MM.1S (cell line): ENCODE data around the gene TIPRL.
"Not testable (repeated sequence)": the region's sequence is repeated elsewhere in the genome, so short reads cannot be mapped to it uniquely, and the experiment has no call there.

Experiments
- DNase-seq: peaks from one replicate; pipeline ENCODE4 v3.0.0-alpha.2; 2015
- H2AFZ ChIP-seq: fragments of 300-600 bp; sonication (generic); 2 replicates; pipeline ENCODE4 v1.6.0; 2016; ENCODE audit warnings: antibody characterized with exemption, low read length
- H3F3A ChIP-seq: fragments of 300-600 bp; sonication (generic); 2 replicates; pipeline ENCODE4 v1.6.1; 2016; ENCODE audit warnings: mild to moderate bottlenecking, antibody characterized with exemption, low read length, moderate library complexity, mixed read lengths; ENCODE audit not compliant: insufficient read depth
- H3K27ac ChIP-seq: fragments of 300-600 bp; sonication (generic); 2 replicates; pipeline ENCODE4 v1.5.1; 2016; ENCODE audit warnings: mild to moderate bottlenecking, low read length
- H3K27me3 ChIP-seq: fragments of 300-600 bp; sonication (generic); replicated peaks from 2 replicates; pipeline ENCODE4 v1.6.0; 2016; ENCODE audit warnings: low read length; ENCODE audit not compliant: insufficient read depth
- H3K36me3 ChIP-seq: fragments of 300-600 bp; sonication (generic); replicated peaks from 2 replicates; pipeline ENCODE4 v1.6.1; 2016; ENCODE audit warnings: mild to moderate bottlenecking, low read length, mixed read lengths; ENCODE audit not compliant: insufficient read depth
- H3K4me1 ChIP-seq: fragments of 300-600 bp; sonication (generic); 2 replicates; pipeline ENCODE4 v1.6.1; 2016; ENCODE audit warnings: low read length, mixed read lengths
- H3K4me2 ChIP-seq: fragments of 300-600 bp; sonication (generic); 2 replicates; pipeline ENCODE4 v1.6.0; 2016; ENCODE audit warnings: low read depth, low read length
- H3K4me3 ChIP-seq: fragments of 300-600 bp; sonication (generic); 2 replicates; pipeline ENCODE4 v1.5.1; 2016; ENCODE audit warnings: low read length, mixed read lengths
- H3K79me2 ChIP-seq: fragments of 300-600 bp; sonication (generic); 2 replicates; pipeline ENCODE4 v1.6.1; 2016; ENCODE audit warnings: mixed run types, low read length, mixed read lengths
- H3K9ac ChIP-seq: fragments of 300-600 bp; sonication (generic); 2 replicates; pipeline ENCODE4 v1.6.1; 2016; ENCODE audit warnings: low read length, mixed read lengths
- H3K9me2 ChIP-seq: fragments of 300-600 bp; sonication (generic); replicated peaks from 2 replicates; pipeline ENCODE4 v1.6.1; 2016; ENCODE audit warnings: mild to moderate bottlenecking, low read length, mixed read lengths; ENCODE audit not compliant: insufficient read depth
- H3K9me3 ChIP-seq: fragments of 300-600 bp; sonication (generic); replicated peaks from 2 replicates; pipeline ENCODE4 v1.6.1; 2016; ENCODE audit warnings: mild to moderate bottlenecking, low read length, mixed read lengths; ENCODE audit not compliant: insufficient read depth
- H4K20me1 ChIP-seq: fragments of 300-600 bp; sonication (generic); 2 replicates; pipeline ENCODE4 v1.6.1; 2016; ENCODE audit warnings: mild to moderate bottlenecking, low read length, moderate library complexity, mixed read lengths; ENCODE audit not compliant: insufficient read depth
- EZH2 ChIP-seq: fragments of 300-600 bp; sonication (generic); optimal IDR thresholded peaks from 2 replicates; pipeline ENCODE3; 2017; ENCODE audit warnings: low read depth, mild to moderate bottlenecking, antibody characterized with exemption, low read length, mixed read lengths
- EZH2phosphoT487 ChIP-seq: fragments of 300-600 bp; sonication (generic); IDR thresholded peaks from 2 replicates; pipeline ENCODE4 v1.6.1; 2018; ENCODE audit warnings: antibody characterized with exemption, low read length
- TF ChIP-seq, protein P1 (sequence below): fragments of 300-600 bp; sonication (generic); IDR thresholded peaks from 2 replicates; pipeline ENCODE4 v1.5.1; 2016; ENCODE audit warnings: antibody characterized with exemption, low read length, mixed read lengths

TIPRL gene

DNA sequence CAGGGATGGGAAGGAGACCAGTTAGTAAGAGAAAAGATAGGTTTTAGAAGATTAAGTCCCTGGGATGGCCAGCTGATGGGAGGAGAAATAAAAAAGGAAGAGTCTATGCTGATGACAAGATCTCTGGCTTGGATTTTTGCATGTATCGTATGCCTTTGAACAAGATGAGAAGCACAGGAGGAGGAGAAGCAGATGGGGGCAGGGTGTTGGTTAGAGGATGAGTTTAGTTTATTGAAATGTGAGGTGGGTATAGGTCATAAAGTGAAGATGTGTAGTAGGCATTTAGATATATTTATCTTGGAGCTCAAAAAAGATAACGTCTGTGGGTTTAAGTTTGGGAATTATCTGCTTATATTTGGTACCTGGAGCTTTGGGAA, 1.4 kb downstream of the TIPRL start:
- H2AFZ ChIP-seq, result peak overlapping the region; percentile 72
- DNase-seq, result no peak
- peaks cover 8% of the 10 kb centered on the region; the same call in 1 of the 2 replicates for H3K36me3 ChIP-seq
- H3F3A ChIP-seq, result peaks cover 14% of the 10 kb centered on the region
- no peaks in the 10 kb centered on the region for H3K9me3 ChIP-seq
- peak overlapping the region; percentile 71 for H3K4me3 ChIP-seq
- TF ChIP-seq EZH2phosphoT487 (no peak), EZH2 (no peak)
- TF ChIP-seq, protein P1, sequence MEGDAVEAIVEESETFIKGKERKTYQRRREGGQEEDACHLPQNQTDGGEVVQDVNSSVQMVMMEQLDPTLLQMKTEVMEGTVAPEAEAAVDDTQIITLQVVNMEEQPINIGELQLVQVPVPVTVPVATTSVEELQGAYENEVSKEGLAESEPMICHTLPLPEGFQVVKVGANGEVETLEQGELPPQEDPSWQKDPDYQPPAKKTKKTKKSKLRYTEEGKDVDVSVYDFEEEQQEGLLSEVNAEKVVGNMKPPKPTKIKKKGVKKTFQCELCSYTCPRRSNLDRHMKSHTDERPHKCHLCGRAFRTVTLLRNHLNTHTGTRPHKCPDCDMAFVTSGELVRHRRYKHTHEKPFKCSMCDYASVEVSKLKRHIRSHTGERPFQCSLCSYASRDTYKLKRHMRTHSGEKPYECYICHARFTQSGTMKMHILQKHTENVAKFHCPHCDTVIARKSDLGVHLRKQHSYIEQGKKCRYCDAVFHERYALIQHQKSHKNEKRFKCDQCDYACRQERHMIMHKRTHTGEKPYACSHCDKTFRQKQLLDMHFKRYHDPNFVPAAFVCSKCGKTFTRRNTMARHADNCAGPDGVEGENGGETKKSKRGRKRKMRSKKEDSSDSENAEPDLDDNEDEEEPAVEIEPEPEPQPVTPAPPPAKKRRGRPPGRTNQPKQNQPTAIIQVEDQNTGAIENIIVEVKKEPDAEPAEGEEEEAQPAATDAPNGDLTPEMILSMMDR, result no peak
- no peaks in the 10 kb centered on the region for H3K9me2 ChIP-seq
- H3K79me2 ChIP-seq, result peaks cover 57% of the 10 kb centered on the region
- peak overlapping the region; percentile 93 for H3K4me2 ChIP-seq
- peak overlapping the region; percentile 67; the same call in 1 of the 2 replicates for H3K27ac ChIP-seq
- H4K20me1 ChIP-seq, result no peaks in the 10 kb centered on the region
- peak overlapping the region; percentile 69 for H3K9ac ChIP-seq
- H3K4me1 ChIP-seq, result 0 out of 2 replicates have a peak, but pooled peaks cover 4% of the 10 kb centered on the region
- no peaks in the 10 kb centered on the region for H3K27me3 ChIP-seq

DNA sequence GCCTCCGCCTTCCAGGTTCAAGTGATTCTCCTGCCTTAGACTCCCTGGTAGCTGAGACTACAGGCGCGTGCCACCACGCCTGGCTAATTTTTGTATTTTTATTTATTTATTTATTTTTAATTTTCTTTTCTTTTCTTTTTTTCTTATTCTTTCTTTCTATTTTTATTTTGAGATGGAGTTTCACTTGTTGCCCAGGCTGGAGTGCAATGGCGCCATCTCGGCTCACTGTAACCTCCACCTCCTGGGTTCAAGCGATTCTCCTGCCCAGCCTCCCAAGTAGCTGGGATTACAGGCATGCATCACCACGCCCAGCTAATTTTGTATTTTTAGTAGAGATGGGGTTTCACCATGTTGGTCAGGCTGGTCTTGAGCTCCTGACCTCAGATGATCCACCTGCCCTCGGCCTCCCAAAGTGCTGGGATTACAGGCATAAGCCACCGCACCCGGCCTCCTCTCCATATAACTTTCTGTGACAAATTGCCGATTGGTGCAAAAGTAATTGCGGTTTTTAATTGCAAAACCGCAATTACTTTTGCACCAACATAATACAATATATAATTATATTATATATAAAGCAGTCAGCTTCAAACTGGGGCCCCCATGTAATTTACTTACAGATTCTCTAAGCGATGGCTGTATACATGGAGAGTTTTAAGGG, 2.4 kb downstream of the TIPRL start:
- not testable (repeated sequence) for H3K4me2 ChIP-seq, H3K9ac ChIP-seq, DNase-seq, H3K27me3 ChIP-seq, H4K20me1 ChIP-seq, H3K9me3 ChIP-seq, H3K36me3 ChIP-seq, H3K4me1 ChIP-seq, H3K4me3 ChIP-seq, H2AFZ ChIP-seq, H3K27ac ChIP-seq, H3K9me2 ChIP-seq
- H3K79me2 ChIP-seq, result peaks cover 59% of the 10 kb centered on the region
- H3F3A ChIP-seq, result peaks cover 14% of the 10 kb centered on the region

DNA sequence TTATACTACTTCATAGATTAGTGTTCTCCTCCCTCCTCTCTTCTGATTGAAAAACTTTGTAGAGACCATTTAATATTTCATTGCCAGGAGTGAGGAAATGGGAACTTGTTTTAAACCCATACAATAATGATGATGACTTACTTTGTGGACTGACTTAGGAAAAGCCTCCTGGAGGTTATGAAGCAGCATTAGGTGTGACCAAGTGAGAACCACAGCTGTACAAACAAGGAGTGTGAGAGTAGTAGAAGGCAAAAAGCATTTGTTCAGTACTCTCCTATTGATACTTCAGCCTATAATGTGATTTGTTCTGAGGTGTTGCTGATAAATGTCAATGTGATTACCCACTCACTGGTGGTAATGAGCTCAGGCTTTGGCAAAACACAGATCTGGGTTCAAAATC, 8.4 kb downstream of the TIPRL start:
- no peaks in the 10 kb centered on the region for H3K27me3 ChIP-seq

More for the DNA sequence above, 8.4 kb downstream of the TIPRL start:
- peaks cover 13% of the 10 kb centered on the region; the same call in 1 of the 2 replicates for H3K36me3 ChIP-seq
- peaks cover 35% of the 10 kb centered on the region for H3K79me2 ChIP-seq
- H3F3A ChIP-seq, result no peaks in the 10 kb centered on the region
- no peaks in the 10 kb centered on the region for H3K9me2 ChIP-seq
- H3K27ac ChIP-seq, result no peak overlapping the region
- no peak overlapping the region for H3K4me2 ChIP-seq
- H3K4me1 ChIP-seq, result no peaks in the 10 kb centered on the region
- H3K9ac ChIP-seq, result no peak overlapping the region
- H2AFZ ChIP-seq, result no peak overlapping the region
- no peak overlapping the region for H3K4me3 ChIP-seq
- TF ChIP-seq EZH2, result no peak
- TF ChIP-seq, protein P1, result no peak
- no peak for TF ChIP-seq EZH2phosphoT487
- DNase-seq, result no peak
- no peaks in the 10 kb centered on the region for H3K9me3 ChIP-seq
- no peaks in the 10 kb centered on the region for H4K20me1 ChIP-seq
